Mucosa of rectum (tissue), 2 donors: ENCODE measurements around the gene RBFA.

Source experiments
- H3K27ac ChIP-seq, 2 donors: one replicate each; pipeline ENCODE4 v1.7.0; 2013; ENCODE audit warnings: inconsistent platforms in 2 of 2, low read depth in 2 of 2, low read length in 2 of 2
- H3K27me3 ChIP-seq, 2 donors: one replicate each; pipeline ENCODE4 v1.7.0; 2013; ENCODE audit warnings: low read length in 2 of 2; ENCODE audit not compliant: control insufficient read depth in 2 of 2, insufficient read depth in 2 of 2
- H3K36me3 ChIP-seq, 2 donors: one replicate each; pipeline ENCODE4 v1.7.0; 2013; ENCODE audit warnings: low read length in 2 of 2; ENCODE audit not compliant: control insufficient read depth in 2 of 2, insufficient read depth in 2 of 2
- H3K4me1 ChIP-seq, 2 donors: one replicate each; pipeline ENCODE4 v1.7.0; 2013; ENCODE audit warnings: low read length in 2 of 2, mild to moderate bottlenecking in 1 of 2; ENCODE audit not compliant: control insufficient read depth in 2 of 2, insufficient read depth in 2 of 2
- H3K4me3 ChIP-seq, 2 donors: one replicate each; pipeline ENCODE4 v1.7.0; 2013; ENCODE audit warnings: low read length in 2 of 2
- H3K9ac ChIP-seq, 2 donors: one replicate each; pipeline ENCODE4 v1.7.0; 2013; ENCODE audit warnings: low read length in 2 of 2, low read depth in 1 of 2, mild to moderate bottlenecking in 1 of 2
- H3K9me3 ChIP-seq, 2 donors: one replicate each; pipeline ENCODE4 v1.7.0; 2013; ENCODE audit warnings: low read length in 2 of 2; ENCODE audit not compliant: control insufficient read depth in 2 of 2
- donor health status: healthy.
- donor health status: Normal muscosa, but diverticular disease.

RBFA gene

GRCh38 chr18:80067897-80068296 lies 33.7 kb downstream of the RBFA start:
- Histone ChIP-seq H3K27ac (no peak overlapping the region), H3K4me3 (no peak overlapping the region), H3K36me3 (no peaks in the 10 kb centered on the region), H3K9ac (no peak overlapping the region), H3K27me3 (no peaks in the 10 kb centered on the region), H3K4me1 (no peaks in the 10 kb centered on the region), H3K9me3 (no peaks in the 10 kb centered on the region)

- no peaks in the 10 kb centered on the region for H3K4me1 ChIP-seq
- no peak overlapping the region for H3K9ac ChIP-seq
- H3K36me3 ChIP-seq = no peaks in the 10 kb centered on the region
- no peaks in the 10 kb centered on the region for H3K27me3 ChIP-seq
- H3K9me3 ChIP-seq = no peaks in the 10 kb centered on the region
- no peak overlapping the region for H3K4me3 ChIP-seq
- no peak overlapping the region for H3K27ac ChIP-seq
These were observed 34.5 kb downstream of the RBFA start for GRCh38 chr18:80068571-80069272.

GRCh38 chr18:80070825-80071224 lies 36.6 kb downstream of the RBFA start:
- Histone ChIP-seq H3K4me3 (no peak overlapping the region), H3K27ac (no peak overlapping the region), H3K9me3 (no peaks in the 10 kb centered on the region), H3K4me1 (no peaks in the 10 kb centered on the region), H3K9ac (no peak overlapping the region), H3K27me3 (no peaks in the 10 kb centered on the region), H3K36me3 (no peaks in the 10 kb centered on the region)

- Histone ChIP-seq H3K27me3 (no peaks in the 10 kb centered on the region), H3K4me3 (no peak overlapping the region), H3K4me1 (no peaks in the 10 kb centered on the region), H3K27ac (no peak overlapping the region), H3K9me3 (no peaks in the 10 kb centered on the region), H3K9ac (no peak overlapping the region), H3K36me3 (no peaks in the 10 kb centered on the region)
These were observed 39.9 kb downstream of the RBFA start for GRCh38 chr18:80074183-80074582.

GRCh38 chr18:80074697-80075096 lies 40.5 kb downstream of the RBFA start:
- Histone ChIP-seq H3K27me3 (no peaks in the 10 kb centered on the region), H3K27ac (no peak overlapping the region), H3K4me1 (no peaks in the 10 kb centered on the region), H3K4me3 (no peak overlapping the region), H3K36me3 (no peaks in the 10 kb centered on the region), H3K9me3 (no peaks in the 10 kb centered on the region), H3K9ac (no peak overlapping the region)

GRCh38 chr18:80075940-80076339 lies 41.7 kb downstream of the RBFA start:
- no peak overlapping the region for H3K27ac ChIP-seq
- no peaks in the 10 kb centered on the region for H3K27me3 ChIP-seq
- no peaks in the 10 kb centered on the region for H3K36me3 ChIP-seq
- no peak overlapping the region for H3K9ac ChIP-seq
- H3K4me1 ChIP-seq = no peaks in the 10 kb centered on the region
- H3K9me3 ChIP-seq = no peaks in the 10 kb centered on the region
- H3K4me3 ChIP-seq = no peak overlapping the region

- Histone ChIP-seq H3K4me3 (no peak overlapping the region), H3K9ac (no peak overlapping the region), H3K36me3 (no peaks in the 10 kb centered on the region), H3K27me3 (no peaks in the 10 kb centered on the region), H3K4me1 (no peaks in the 10 kb centered on the region), H3K9me3 (no peaks in the 10 kb centered on the region), H3K27ac (no peak overlapping the region)
These were observed 42.1 kb downstream of the RBFA start for GRCh38 chr18:80076379-80076778.

- Histone ChIP-seq H3K4me1 (no peaks in the 10 kb centered on the region), H3K4me3 (no peak overlapping the region), H3K9ac (no peak overlapping the region), H3K27ac (no peak overlapping the region), H3K27me3 (no peaks in the 10 kb centered on the region), H3K9me3 (no peaks in the 10 kb centered on the region), H3K36me3 (no peaks in the 10 kb centered on the region)
These were observed 43.6 kb downstream of the RBFA start for GRCh38 chr18:80077873-80078272.
